Smooth muscle cell (in vitro differentiated cells): Measurements from ENCODE around the gene MACROD1. TPM values are rescaled to one million over a fixed set of nuclear protein-coding genes. Genes with fewer than 3 reads are reported as not detected.

Source experiments
- DNase-seq: peaks from one replicate; lab custom pipeline; 2025; ENCODE audit not compliant: unreplicated experiment; lab: John Stamatoyannopoulos, UW
- H2AFZ ChIP-seq: fragments of 200-600 bp; sonication (generic); 2 replicates; pipeline ENCODE4 v1.6.0; 2016; ENCODE audit warnings: antibody characterized with exemption, low read depth, mild to moderate bottlenecking
- H3F3A ChIP-seq: fragments of 200-600 bp; sonication (generic); 2 replicates; pipeline ENCODE4 v1.6.0; 2017; ENCODE audit warnings: antibody characterized with exemption, low read depth
- H3K27ac ChIP-seq: fragments of 200-600 bp; sonication (generic); 2 replicates; pipeline ENCODE4 v1.5.1; 2016; ENCODE audit warnings: low read depth, mild to moderate bottlenecking
- H3K27me3 ChIP-seq: fragments of 200-600 bp; sonication (generic); 2 replicates; pipeline ENCODE4 v1.6.1; 2016; ENCODE audit warnings: low read depth, mild to moderate bottlenecking
- H3K36me3 ChIP-seq: fragments of 200-600 bp; sonication (generic); 2 replicates; pipeline ENCODE4 v1.5.1; 2016; ENCODE audit warnings: low read depth
- H3K4me1 ChIP-seq: fragments of 200-600 bp; sonication (generic); 2 replicates; pipeline ENCODE4 v1.5.1; 2016; ENCODE audit warnings: low read depth
- H3K4me2 ChIP-seq: fragments of 200-600 bp; sonication (generic); 2 replicates; pipeline ENCODE4 v1.6.0; 2016; ENCODE audit warnings: mild to moderate bottlenecking
- H3K4me3 ChIP-seq: fragments of 200-600 bp; sonication (generic); 2 replicates; pipeline ENCODE4 v1.5.1; 2016; ENCODE audit warnings: mild to moderate bottlenecking
- H3K79me2 ChIP-seq: fragments of 200-600 bp; sonication (generic); 2 replicates; pipeline ENCODE4 v1.6.0; 2016; ENCODE audit warnings: low read depth, mild to moderate bottlenecking
- H3K9ac ChIP-seq: fragments of 200-600 bp; sonication (generic); 2 replicates; pipeline ENCODE4 v1.6.0; 2016; ENCODE audit warnings: low read depth
- H3K9me3 ChIP-seq: fragments of 200-600 bp; sonication (generic); replicated peaks from 2 replicates; pipeline ENCODE4 v1.5.1; 2016; ENCODE audit warnings: low read depth
- H4K20me1 ChIP-seq: fragments of 200-600 bp; sonication (generic); 2 replicates; pipeline ENCODE4 v1.6.0; 2016; ENCODE audit warnings: low read depth
- CTCF ChIP-seq: fragments of 200-600 bp; sonication (generic); IDR thresholded peaks from 2 replicates; pipeline ENCODE4 v1.5.1; 2017; ENCODE audit warnings: borderline replicate concordance, mild to moderate bottlenecking, antibody characterized with exemption; ENCODE audit not compliant: insufficient read depth, poor library complexity, severe bottlenecking
- WGBS: methylation state at CpG from one replicate; pipeline ENCODE4 v1.1.7; 2016; ENCODE audit warnings: low lambda C conversion rate; 5-methylcytosine and 5-hydroxymethylcytosine counted together
- polyA plus RNA-seq: library from polyadenylated mRNA; unstranded; fragments of >200 nt; fragmentation: Nextera tagmentation; extraction: Ambion mirVana; gene quantifications from 2 replicates; pipeline ENCODE4 v1.2.1, GENCODE V29; 2016
- total RNA-seq: library from RNA; depleted of rRNA; stranded (reverse); fragments of >200 nt; gene quantifications from 2 replicates; pipeline ENCODE4 v1.2.3, GENCODE V29; 2014

Gene MACROD1
- total and polyA plus RNA-seq, 2 experiments from 2014 or later: 9.2 to 32.6 TPM

- WGBS: 66% methylated on average over 28 of the region's 28 CpGs
- Histone ChIP-seq H3K27ac (no peak overlapping the region), H2AFZ (no peak overlapping the region), H3K9me3 (no peaks in the 10 kb centered on the region), H3K4me1 (peaks cover 34% of the 10 kb centered on the region), H3K9ac (no peak overlapping the region), H3K4me3 (no peak overlapping the region), H3K27me3 (no peaks in the 10 kb centered on the region), H3F3A (peaks cover 5% of the 10 kb centered on the region), H3K79me2 (no peaks in the 10 kb centered on the region), H3K4me2 (peak overlapping the region; percentile 0), H3K36me3 (no peaks in the 10 kb centered on the region), H4K20me1 (peaks cover 2% of the 10 kb centered on the region)
- no peak for DNase-seq
- TF ChIP-seq CTCF: no peak
Observed at GRCh38 chr11:64089915-64090805, 75.8 kb downstream of the MACROD1 start.

DNA sequence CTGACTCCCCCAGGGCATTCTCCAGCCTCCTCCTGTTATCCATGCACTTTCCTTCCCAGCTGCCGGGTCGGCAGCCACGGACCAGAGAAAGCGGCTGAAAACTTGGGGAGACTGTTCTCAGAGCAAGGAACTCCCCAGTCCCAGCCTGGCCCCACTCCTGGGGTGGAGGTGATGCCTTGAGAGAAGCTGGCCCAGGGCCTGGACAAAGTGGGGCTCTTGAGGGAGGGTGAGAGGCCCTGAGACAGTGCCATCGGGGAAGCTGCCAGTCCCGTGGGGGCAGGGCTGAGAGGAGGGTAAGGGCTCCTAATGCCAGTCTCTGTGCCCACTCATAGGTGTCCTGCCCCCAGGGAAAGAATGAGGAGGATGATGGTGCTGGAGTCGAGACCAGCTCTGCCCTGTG is 76.4 kb downstream of the MACROD1 start:
- Histone ChIP-seq H3K4me2 (no peak overlapping the region), H3F3A (no peaks in the 10 kb centered on the region), H3K9ac (no peak overlapping the region), H3K27ac (no peak overlapping the region), H2AFZ (no peak overlapping the region), H3K27me3 (no peaks in the 10 kb centered on the region), H3K36me3 (no peaks in the 10 kb centered on the region), H3K9me3 (no peaks in the 10 kb centered on the region), H4K20me1 (no peaks in the 10 kb centered on the region), H3K79me2 (no peaks in the 10 kb centered on the region), H3K4me3 (no peak overlapping the region), H3K4me1 (peaks cover 28% of the 10 kb centered on the region)
- no peak for TF ChIP-seq CTCF
- no peak for DNase-seq
- WGBS: 97% methylated on average over 7 of the region's 7 CpGs

DNA sequence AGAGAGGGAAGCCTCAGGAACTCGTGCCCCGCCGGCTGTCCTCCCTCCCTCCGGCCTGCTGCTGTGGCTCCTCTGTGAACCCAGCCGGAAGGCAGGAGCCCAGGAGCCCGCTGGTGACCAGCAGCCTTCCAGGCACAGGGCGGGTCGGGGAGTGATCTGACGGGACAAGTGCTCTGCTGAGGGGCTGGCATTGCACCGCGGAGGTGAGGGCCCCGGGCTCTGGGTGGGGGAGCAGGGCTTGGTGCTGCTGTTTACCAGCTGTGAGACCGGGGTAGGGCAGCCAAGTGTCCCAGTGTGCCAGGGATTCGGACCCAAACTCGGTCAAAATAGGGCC is 76.9 kb downstream of the MACROD1 start:
- no peak for DNase-seq
- Histone ChIP-seq H3K36me3 (no peaks in the 10 kb centered on the region), H3K9me3 (no peaks in the 10 kb centered on the region), H4K20me1 (no peaks in the 10 kb centered on the region), H2AFZ (no peak overlapping the region), H3K4me1 (peaks cover 24% of the 10 kb centered on the region), H3K4me2 (no peak overlapping the region), H3K27ac (no peak overlapping the region), H3K79me2 (no peaks in the 10 kb centered on the region), H3K9ac (no peak overlapping the region), H3K4me3 (no peak overlapping the region), H3K27me3 (no peaks in the 10 kb centered on the region), H3F3A (no peaks in the 10 kb centered on the region)
- WGBS: 96% methylated on average over 14 of the region's 15 CpGs
- TF ChIP-seq CTCF: no peak
